ENCODE results near the gene VCL. TPM values are rescaled to one million over a fixed set of nuclear protein-coding genes. Genes with fewer than 3 reads are reported as not detected.

Gene VCL
- total RNA-seq, 1 experiment from 2014 or later: 92.2 TPM

GRCh38 chr10:74153123-74153522, 155.2 kb downstream of the VCL start:
- ChIA-PET CTCF (interaction anchor here (0.5 to 0.9 kb wide), 3 partner anchors 9 to 76 kb away, joined by 3 to 5 read pairs (median 4); no protein-coding TSS in a partner anchor), POLR2A (no interaction called here)
- peaks cover 14% of the 10 kb centered on the region for H3K4me1 ChIP-seq
- Mint-ChIP-seq H3K36me3 (ENCODE audit: insufficient read depth, unreplicated experiment) (peaks cover 12% of the 10 kb centered on the region), H3K27me3 (ENCODE audit: insufficient read depth, unreplicated experiment) (no peaks in the 10 kb centered on the region), H3K27ac (ENCODE audit: unreplicated experiment) (no peak overlapping the region), H3K9me3 (ENCODE audit: unreplicated experiment) (no peaks in the 10 kb centered on the region), H3K4me1 (ENCODE audit: low read depth, unreplicated experiment) (peaks cover 38% of the 10 kb centered on the region), H3K4me3 (ENCODE audit: unreplicated experiment) (no peak overlapping the region)
- no peak overlapping the region for H3K4me3 ChIP-seq (ENCODE audit: low read depth, low read length)
- intact Hi-C loops (cut with micrococcal nuclease; ENCODE audit: unreplicated experiment): loop anchor here (5.0 kb wide), 1 partner anchor 39 kb away; no protein-coding TSS in a partner anchor
- no peaks in the 10 kb centered on the region for H3K9me3 ChIP-seq
- no TSS peak for BruUV-seq (replicated peaks)
- DNase-seq: peak in 1 of 2 experiments; percentile 62
- H3K27me3 ChIP-seq (replicated peaks; ENCODE audit: control insufficient read depth, insufficient read depth, low read length): no peaks in the 10 kb centered on the region
- TF ChIP-seq CTCF (IDR thresholded peaks at IDR 0.05; ENCODE audit: insufficient read depth in 1 of 2, low read depth in 1 of 2, low read length in 1 of 2, severe bottlenecking in 1 of 2, unreplicated experiment in 1 of 2): peak; percentile 33 to 67
- no peaks in the 10 kb centered on the region for H3K36me3 ChIP-seq (ENCODE audit: control insufficient read depth, insufficient read depth, low read length)

DNA sequence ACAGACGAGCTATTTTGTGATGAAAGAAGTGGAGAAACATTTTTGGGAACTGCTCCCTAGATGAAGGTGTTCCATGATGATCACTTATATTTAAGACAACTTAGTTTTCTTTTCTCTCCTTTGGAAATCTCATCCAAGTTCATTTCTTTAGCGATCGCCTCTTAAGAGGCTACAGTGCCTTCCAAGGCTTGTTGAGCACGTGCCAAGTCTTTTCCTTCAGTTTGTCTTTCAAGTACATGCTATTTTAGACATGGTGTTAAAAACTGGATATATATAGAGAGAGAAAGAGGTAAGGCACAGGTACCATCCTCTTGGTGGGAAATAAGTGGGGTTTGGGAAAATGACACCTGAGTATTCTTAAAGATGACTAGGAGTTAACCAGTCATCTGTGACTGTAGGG, 155.8 kb downstream of the VCL start:
- peaks cover 14% of the 10 kb centered on the region for H3K4me1 ChIP-seq
- Mint-ChIP-seq H3K36me3 (ENCODE audit: insufficient read depth, unreplicated experiment) (peaks cover 12% of the 10 kb centered on the region), H3K27ac (ENCODE audit: unreplicated experiment) (no peak overlapping the region), H3K27me3 (ENCODE audit: insufficient read depth, unreplicated experiment) (no peaks in the 10 kb centered on the region), H3K4me3 (ENCODE audit: unreplicated experiment) (no peak overlapping the region), H3K4me1 (ENCODE audit: low read depth, unreplicated experiment) (peaks cover 38% of the 10 kb centered on the region), H3K9me3 (ENCODE audit: unreplicated experiment) (no peaks in the 10 kb centered on the region)
- DNase-seq: no peak
- no peak overlapping the region for H3K4me3 ChIP-seq (ENCODE audit: low read depth, low read length)
- intact Hi-C loops (cut with micrococcal nuclease; ENCODE audit: unreplicated experiment): loop anchor here (5.0 kb wide), 1 partner anchor 39 kb away; no protein-coding TSS in a partner anchor
- H3K27me3 ChIP-seq (replicated peaks; ENCODE audit: control insufficient read depth, insufficient read depth, low read length): no peaks in the 10 kb centered on the region
- ChIA-PET POLR2A (no interaction called here), CTCF (no interaction called here)
- H3K9me3 ChIP-seq: no peaks in the 10 kb centered on the region
- TF ChIP-seq CTCF (IDR thresholded peaks at IDR 0.05; ENCODE audit: insufficient read depth in 1 of 2, low read depth in 1 of 2, low read length in 1 of 2, severe bottlenecking in 1 of 2, unreplicated experiment in 1 of 2): no peak
- BruUV-seq (replicated peaks): no TSS peak
- H3K36me3 ChIP-seq (ENCODE audit: control insufficient read depth, insufficient read depth, low read length): no peaks in the 10 kb centered on the region

DNA sequence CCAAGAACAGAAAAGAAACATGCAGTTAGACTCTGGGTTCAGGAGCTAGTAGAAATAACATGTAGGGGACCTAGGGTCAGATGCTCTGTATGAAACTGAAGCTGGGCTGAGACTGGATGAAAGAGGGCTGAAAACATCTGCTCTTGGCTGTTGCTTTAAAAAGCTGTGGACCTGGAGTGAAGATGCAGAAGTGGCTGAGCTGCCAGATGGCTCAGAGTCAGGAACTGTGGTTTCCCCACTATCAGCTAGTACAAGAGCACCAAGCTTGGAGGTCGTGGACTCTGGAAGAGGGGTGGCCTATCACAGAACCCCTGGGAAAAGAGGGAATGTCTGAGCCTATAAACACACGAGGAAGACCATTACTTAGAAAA, 159.0 kb downstream of the VCL start:
- no peaks in the 10 kb centered on the region for H3K36me3 ChIP-seq (ENCODE audit: control insufficient read depth, insufficient read depth, low read length)
- Mint-ChIP-seq H3K27ac (ENCODE audit: unreplicated experiment) (no peak overlapping the region), H3K9me3 (ENCODE audit: unreplicated experiment) (no peaks in the 10 kb centered on the region), H3K4me1 (ENCODE audit: low read depth, unreplicated experiment) (peaks cover 38% of the 10 kb centered on the region), H3K27me3 (ENCODE audit: insufficient read depth, unreplicated experiment) (no peaks in the 10 kb centered on the region), H3K36me3 (ENCODE audit: insufficient read depth, unreplicated experiment) (peaks cover 12% of the 10 kb centered on the region), H3K4me3 (ENCODE audit: unreplicated experiment) (no peak overlapping the region)
- no peak for TF ChIP-seq CTCF (IDR thresholded peaks at IDR 0.05; ENCODE audit: insufficient read depth in 1 of 2, low read depth in 1 of 2, low read length in 1 of 2, severe bottlenecking in 1 of 2, unreplicated experiment in 1 of 2)
- BruUV-seq (replicated peaks): no TSS peak
- DNase-seq: no peak
- no peaks in the 10 kb centered on the region for H3K27me3 ChIP-seq (replicated peaks; ENCODE audit: control insufficient read depth, insufficient read depth, low read length)
- POLR2A ChIA-PET: interaction anchor here (1.2 kb wide), 1 partner anchor 19 kb away, joined by 3 read pairs; no protein-coding TSS in a partner anchor
- no peak overlapping the region for H3K4me3 ChIP-seq (ENCODE audit: low read depth, low read length)
- H3K4me1 ChIP-seq: peaks cover 19% of the 10 kb centered on the region
- intact Hi-C loops (cut with micrococcal nuclease; ENCODE audit: unreplicated experiment): no loop called here
- H3K9me3 ChIP-seq: no peaks in the 10 kb centered on the region
- CTCF ChIA-PET: no interaction called here
